Measurements from ENCODE around the gene SLC4A3. TPM values are rescaled to one million over a fixed set of nuclear protein-coding genes. Genes with fewer than 3 reads are reported as not detected.

Gene SLC4A3
- total RNA-seq, 4 donors from 2014 or later: 0.34 to 2.1 (median 0.90) TPM

DNA sequence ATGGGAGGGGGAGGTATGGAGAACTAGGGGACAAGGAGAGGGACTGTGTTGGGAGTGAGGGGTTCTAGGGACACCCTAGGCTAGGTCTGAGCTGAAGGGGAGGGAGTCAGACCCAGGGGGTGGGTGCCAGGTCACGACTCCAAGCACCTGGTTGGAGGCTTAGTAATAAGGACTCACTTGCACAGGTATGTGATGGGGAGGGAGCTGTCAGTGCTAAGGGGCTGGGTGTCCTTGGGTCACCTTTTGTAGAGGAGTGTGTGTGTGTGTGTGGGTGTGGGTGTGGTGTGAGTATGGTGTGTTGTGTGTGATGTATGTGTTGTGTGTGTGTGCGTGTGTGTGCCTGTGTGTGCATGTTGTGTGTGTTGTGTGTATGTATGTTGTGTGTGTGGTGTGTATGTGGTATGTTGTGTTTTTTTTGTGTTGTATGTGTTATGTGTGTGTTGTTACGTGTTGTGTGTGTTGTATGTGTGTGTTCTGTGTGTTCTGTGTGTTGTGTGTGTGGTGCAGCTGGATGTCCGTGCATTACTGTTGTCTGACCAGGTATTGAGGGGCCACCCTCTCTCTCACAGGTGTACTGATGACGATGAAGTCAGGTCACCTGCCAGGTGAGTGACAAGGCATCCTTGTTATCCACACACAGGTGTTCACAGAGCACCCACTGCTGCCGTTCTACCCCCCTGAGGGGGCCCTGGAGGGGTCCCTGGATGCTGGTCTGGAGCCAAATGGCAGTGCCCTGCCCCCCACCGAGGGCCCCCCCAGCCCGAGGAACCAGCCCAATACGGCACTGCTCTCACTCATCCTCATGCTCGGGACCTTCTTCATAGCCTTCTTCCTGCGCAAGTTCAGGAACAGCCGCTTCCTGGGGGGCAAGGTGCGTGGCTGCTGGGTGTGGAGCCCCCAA lies 9.8 kb downstream of the SLC4A3 start:
- TF ChIP-seq CTCF (IDR thresholded peaks at IDR 0.05) (peak in 1 of 3 donors; percentile 11), POLR2A (IDR thresholded peaks at IDR 0.05) (no peak)

DNA sequence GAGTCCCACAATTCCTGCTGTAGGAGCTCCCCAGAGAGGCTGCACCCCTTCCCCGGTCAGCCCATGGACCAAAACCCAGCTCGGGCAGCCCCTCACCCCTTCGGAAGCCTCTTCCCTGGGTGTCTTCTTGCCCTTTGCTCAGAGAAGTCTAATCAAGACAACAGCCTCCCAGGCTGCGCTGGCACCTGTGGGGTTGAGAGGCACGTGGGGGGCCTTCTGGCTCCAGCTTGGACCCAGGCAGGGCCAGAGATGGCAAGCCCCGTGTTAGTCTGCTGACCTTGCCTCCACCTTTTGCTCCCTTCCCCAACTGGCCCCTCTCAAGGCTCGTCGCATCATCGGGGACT lies 10.4 kb downstream of the SLC4A3 start:
- TF ChIP-seq CTCF (IDR thresholded peaks at IDR 0.05): no peak
- no peak for TF ChIP-seq POLR2A (IDR thresholded peaks at IDR 0.05)
- peak in 1 of 2 donors; percentile 65 for DNase-seq (ENCODE audit: low spot score in 2 of 2)
- no peak overlapping the region for H3K4me3 ChIP-seq (ENCODE audit: low read depth, poor library complexity, severe bottlenecking)
- WGBS, 2 donors: 87 to 89% methylated on average over 9 of the region's 9 CpGs
- intact Hi-C loops (cut with DNase I; ENCODE audit: low total_unique reads): loop anchor here (10.0 kb wide), 1 partner anchor 83 kb away; no protein-coding TSS in a partner anchor

More for the DNA sequence above, 9.8 kb downstream of the SLC4A3 start:
- DNase-seq (ENCODE audit: low spot score in 2 of 2): no peak
- H3K4me3 ChIP-seq (ENCODE audit: low read depth, poor library complexity, severe bottlenecking): no peak overlapping the region
- 75 to 76% methylated on average over 13 of the region's 13 CpGs for WGBS, 2 donors
- intact Hi-C loops (cut with DNase I; ENCODE audit: low total_unique reads): loop anchor here (10.0 kb wide), 1 partner anchor 82 kb away; no protein-coding TSS in a partner anchor

DNA sequence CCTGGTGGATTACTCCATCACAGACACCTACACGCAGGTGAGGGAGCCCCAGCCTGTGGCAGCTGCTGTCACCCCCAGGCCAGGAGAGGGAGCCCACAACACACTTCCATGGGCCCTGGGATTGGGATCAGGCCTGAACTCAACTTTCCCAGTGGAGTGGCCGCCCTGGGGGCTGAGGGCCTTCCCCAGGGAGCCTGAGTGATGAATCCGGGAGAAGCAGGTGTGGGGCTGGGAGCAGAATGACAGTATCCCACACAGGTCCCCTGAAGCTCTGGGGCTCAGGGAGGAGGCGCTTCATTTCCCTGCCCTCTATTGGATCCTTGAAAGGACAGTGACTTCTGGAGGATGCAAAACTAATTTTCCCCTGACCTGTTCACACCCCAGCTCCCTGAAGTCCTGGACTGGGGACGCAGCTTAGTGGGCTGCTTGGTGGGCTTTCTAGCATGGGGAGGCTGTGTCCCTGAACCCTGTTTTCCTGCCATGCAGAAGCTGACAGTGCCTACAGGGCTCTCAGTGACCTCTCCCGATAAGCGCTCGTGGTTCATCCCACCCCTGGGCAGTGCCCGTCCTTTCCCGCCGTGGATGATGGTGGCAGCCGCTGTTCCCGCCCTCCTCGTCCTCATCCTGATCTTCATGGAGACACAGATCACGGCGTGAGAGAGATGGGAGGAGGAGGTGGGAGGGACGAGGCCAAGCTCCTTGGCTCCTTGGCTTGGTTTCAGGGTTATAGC lies 11.0 kb downstream of the SLC4A3 start:
- peak in 1 of 2 donors; percentile 78 for DNase-seq (ENCODE audit: low spot score in 2 of 2)
- WGBS, 2 donors: 81 to 86% methylated on average over 15 to 17 of the region's 17 CpGs
- TF ChIP-seq POLR2A (IDR thresholded peaks at IDR 0.05): no peak
- no peak for TF ChIP-seq CTCF (IDR thresholded peaks at IDR 0.05)
- H3K4me3 ChIP-seq (ENCODE audit: low read depth, poor library complexity, severe bottlenecking): no peak overlapping the region
- intact Hi-C loops (cut with DNase I; ENCODE audit: low total_unique reads): loop anchor here (10.0 kb wide), 1 partner anchor 84 kb away; no protein-coding TSS in a partner anchor

DNA sequence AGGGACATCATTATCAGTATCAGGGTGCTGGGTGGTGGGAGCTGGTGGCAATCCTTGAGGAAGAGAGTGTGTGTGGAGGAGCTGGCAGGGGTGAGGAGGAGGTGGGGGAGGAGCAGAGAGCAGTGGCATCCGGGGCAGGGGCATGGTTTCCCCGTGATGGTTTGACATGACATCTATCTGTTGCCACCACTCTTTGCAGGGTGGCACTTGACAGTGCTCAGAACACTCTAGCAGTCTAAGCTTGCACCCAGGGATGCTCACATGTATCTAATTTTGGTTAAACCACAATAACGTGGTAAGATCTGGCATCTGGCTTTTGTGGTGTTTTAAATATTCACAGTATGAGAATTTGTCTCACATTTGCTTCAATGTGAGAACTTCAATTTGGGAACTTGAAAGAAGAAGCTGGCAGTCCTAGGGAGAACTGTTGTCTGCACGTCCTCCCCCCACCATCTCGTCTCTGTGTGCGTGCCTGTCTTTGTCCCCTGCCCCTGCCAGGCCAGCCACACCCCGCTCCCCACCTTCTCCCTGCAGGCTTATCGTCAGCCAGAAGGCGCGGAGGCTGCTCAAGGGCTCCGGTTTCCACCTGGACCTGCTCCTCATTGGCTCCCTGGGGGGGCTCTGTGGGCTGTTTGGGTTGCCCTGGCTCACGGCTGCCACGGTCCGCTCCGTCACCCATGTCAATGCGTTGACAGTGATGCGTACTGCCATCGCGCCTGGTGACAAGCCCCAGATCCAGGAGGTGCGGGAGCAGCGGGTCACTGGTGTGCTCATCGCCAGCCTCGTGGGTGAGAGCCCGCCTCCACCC lies 11.7 kb downstream of the SLC4A3 start:
- no peak overlapping the region for H3K4me3 ChIP-seq (ENCODE audit: low read depth, poor library complexity, severe bottlenecking)
- peak in 1 of 2 donors; percentile 78 for DNase-seq (ENCODE audit: low spot score in 2 of 2)
- intact Hi-C loops (cut with DNase I; ENCODE audit: low total_unique reads): loop anchor here (10.0 kb wide), 1 partner anchor 84 kb away; no protein-coding TSS in a partner anchor
- TF ChIP-seq CTCF (IDR thresholded peaks at IDR 0.05) (no peak), POLR2A (IDR thresholded peaks at IDR 0.05) (no peak)
- WGBS, 2 donors: 58 to 62% methylated on average over 24 of the region's 24 CpGs

- 89 to 91% methylated on average over 7 of the region's 7 CpGs for WGBS, 2 donors
- peak in 1 of 2 donors; percentile 81 for DNase-seq (ENCODE audit: low spot score in 2 of 2)
- H3K4me3 ChIP-seq (ENCODE audit: low read depth, poor library complexity, severe bottlenecking): no peak overlapping the region
- intact Hi-C loops (cut with DNase I; ENCODE audit: low total_unique reads): no loop called here
- no peak for TF ChIP-seq POLR2A (IDR thresholded peaks at IDR 0.05)
- TF ChIP-seq CTCF (IDR thresholded peaks at IDR 0.05): no peak
Observed at GRCh38 chr2:219641390-219642068, 14.1 kb downstream of the SLC4A3 start.

Measured in lower leg skin (tissue), 4 donors.